ENCODE measurements around the gene KRT25. TPM values are rescaled to one million over a fixed set of nuclear protein-coding genes. Genes with fewer than 3 reads are reported as not detected.

The KRT25 gene
- total and polyA plus RNA-seq, 2 donors (not counting 3 experiments of a cell fraction or from before 2014, with no cell fraction given): not detected

- BruUV-seq (replicated peaks): no TSS peak
- Histone ChIP-seq H2AFZ (ENCODE audit: low read depth, low read length) (no peak overlapping the region), H4K20me1 (replicated peaks; ENCODE audit: control insufficient read depth, extremely low read depth, insufficient read depth, low read length) (no peaks in the 10 kb centered on the region), H3K4me3 (replicated peaks in 1 of 3; ENCODE audit: insufficient read depth in 1 of 3, low read depth in 1 of 3, low read length in 3 of 3) (no peak overlapping the region), H3K79me2 (ENCODE audit: control insufficient read depth, insufficient read depth, low read length) (no peaks in the 10 kb centered on the region), H3K27ac (ENCODE audit: insufficient read depth, low read depth, low read length) (no peak overlapping the region), H3K27me3 (ENCODE audit: control insufficient read depth in 2 of 2, insufficient read depth in 2 of 2, low read length in 2 of 2) (peaks cover 2 to 7% of the 10 kb centered on the region in 2 experiments), H3K9me1 (replicated peaks; ENCODE audit: control insufficient read depth, extremely low read depth, insufficient read depth, low read length) (no peaks in the 10 kb centered on the region), H3K9ac (replicated peaks; ENCODE audit: extremely low read depth, insufficient read depth, low read length) (no peak overlapping the region), H3K36me3 (ENCODE audit: control insufficient read depth in 2 of 2, extremely low read depth in 1 of 2, insufficient read depth in 2 of 2, low read length in 2 of 2) (no peaks in the 10 kb centered on the region), H3K9me3 (replicated peaks; ENCODE audit: control insufficient read depth, insufficient read depth, low read length) (no peaks in the 10 kb centered on the region), H3K4me1 (ENCODE audit: control insufficient read depth, extremely low read depth, insufficient read depth, low read length) (no peaks in the 10 kb centered on the region), H3K4me2 (ENCODE audit: insufficient read depth, low read length) (no peak overlapping the region)
- no peak for DNase-seq (ENCODE audit: low read depth, low spot score)
- TF ChIP-seq EZH2 (IDR thresholded peaks at IDR 0.05; ENCODE audit: borderline replicate concordance, low read depth, low read length, severe bottlenecking) (no peak), CTCF (IDR thresholded peaks at IDR 0.05; ENCODE audit: extremely low read depth in 1 of 2, insufficient read depth in 1 of 2, low read depth in 1 of 2, low read length in 2 of 2) (no peak), JUN (IDR thresholded peaks at IDR 0.05; ENCODE audit: borderline replicate concordance, insufficient read depth, insufficient read length, low read depth) (no peak), MYC (IDR thresholded peaks at IDR 0.05; ENCODE audit: low read depth, low read length) (no peak)
- FAIRE-seq: no peak
- dilution Hi-C loops (cut with MboI; ENCODE audit: extremely low pct_ligation_motif_present, low sequenced_read_pairs) (no loop called here), intact Hi-C loops (cut with micrococcal nuclease) (no loop called here)
- POLR2A ChIA-PET: no interaction called here
- CTCF ChIA-PET: no interaction called here
Measured at GRCh38 chr17:40720899-40721298, 34.2 kb downstream of the KRT25 start.

GRCh38 chr17:40718930-40719329 lies 36.2 kb downstream of the KRT25 start:
- TF ChIP-seq GATA2 (IDR thresholded peaks at IDR 0.05; ENCODE audit: insufficient read depth, insufficient read length, low read depth, low read length) (no peak), MYC (IDR thresholded peaks at IDR 0.05; ENCODE audit: low read depth, low read length) (no peak), POLR2A (IDR thresholded peaks at IDR 0.05; ENCODE audit: low read depth, low read length) (no peak), MAX (IDR thresholded peaks at IDR 0.05; ENCODE audit: insufficient read depth, insufficient read length) (no peak), FOS (IDR thresholded peaks at IDR 0.05; ENCODE audit: borderline replicate concordance, insufficient read depth, low read length) (no peak), POLR2AphosphoS5 (IDR thresholded peaks at IDR 0.05; ENCODE audit: insufficient read depth, low read depth, low read length) (no peak)
- POLR2A ChIA-PET: no interaction called here
- peaks cover 0 to 4% of the 10 kb centered on the region in 2 experiments for H3K27me3 ChIP-seq (ENCODE audit: control insufficient read depth in 2 of 2, insufficient read depth in 2 of 2, low read length in 2 of 2)

More at GRCh38 chr17:40718930-40719329, 36.2 kb downstream of the KRT25 start:
- H2AFZ ChIP-seq (ENCODE audit: low read depth, low read length): no peak overlapping the region
- CTCF ChIA-PET: interaction anchor here (0.8 kb wide), 1 partner anchor 71 kb away, joined by 3 read pairs; the partner anchor contains the start of gene SMARCE1
- no peaks in the 10 kb centered on the region for H3K4me1 ChIP-seq (ENCODE audit: control insufficient read depth, extremely low read depth, insufficient read depth, low read length)
- dilution Hi-C loops (cut with MboI; ENCODE audit: extremely low pct_ligation_motif_present, low sequenced_read_pairs): no loop called here
- H3K36me3 ChIP-seq (ENCODE audit: control insufficient read depth in 2 of 2, extremely low read depth in 1 of 2, insufficient read depth in 2 of 2, low read length in 2 of 2): no peaks in the 10 kb centered on the region
- H3K9me3 ChIP-seq (replicated peaks; ENCODE audit: control insufficient read depth, insufficient read depth, low read length): no peaks in the 10 kb centered on the region
- no peak overlapping the region for H3K27ac ChIP-seq (ENCODE audit: insufficient read depth, low read depth, low read length)
- DNase-seq (ENCODE audit: low read depth, low spot score) (no peak), FAIRE-seq (no peak)
- H3K79me2 ChIP-seq (ENCODE audit: control insufficient read depth, insufficient read depth, low read length): no peaks in the 10 kb centered on the region
- H4K20me1 ChIP-seq (replicated peaks; ENCODE audit: control insufficient read depth, extremely low read depth, insufficient read depth, low read length): no peaks in the 10 kb centered on the region
- no peak overlapping the region for H3K4me3 ChIP-seq (replicated peaks in 1 of 3; ENCODE audit: insufficient read depth in 1 of 3, low read depth in 1 of 3, low read length in 3 of 3)
- intact Hi-C loops (cut with micrococcal nuclease): no loop called here
- no peak overlapping the region for H3K4me2 ChIP-seq (ENCODE audit: insufficient read depth, low read length)
- H3K9me1 ChIP-seq (replicated peaks; ENCODE audit: control insufficient read depth, extremely low read depth, insufficient read depth, low read length): no peaks in the 10 kb centered on the region
- no peak overlapping the region for H3K9ac ChIP-seq (replicated peaks; ENCODE audit: extremely low read depth, insufficient read depth, low read length)
- no TSS peak for BruUV-seq (replicated peaks)

All from endothelial cell of umbilical vein (primary cell).